ENCODE data around the gene PRPSAP1.
A peak's percentile ranks its signal among the peaks of the same experiment; 100 is the strongest.

PRPSAP1 gene

DNA sequence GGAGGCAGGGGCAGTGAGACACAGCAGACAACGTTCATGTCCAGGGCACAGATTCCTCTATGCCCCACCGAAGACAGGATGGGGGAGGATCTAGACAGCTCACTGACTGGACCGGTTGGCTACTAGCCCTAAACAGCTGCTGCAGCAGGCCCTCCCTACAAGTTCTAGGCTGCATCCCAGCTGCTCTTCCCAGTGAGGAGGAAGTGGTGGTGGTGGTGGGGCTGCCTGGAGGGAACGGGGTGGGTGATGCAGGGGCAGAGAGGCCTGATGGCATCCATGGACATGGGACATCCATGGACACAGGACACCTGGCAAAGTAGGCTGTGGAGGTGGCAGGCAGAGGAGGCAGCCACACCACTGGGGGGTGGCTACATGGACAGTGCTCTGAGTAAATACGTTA lies 49.0 kb upstream of the PRPSAP1 start (continued):
- TF ChIP-seq ZNF148 (tag by site-specific recombination; IDR thresholded peaks at IDR 0.05; ENCODE audit: borderline replicate concordance), result no peak
- TF ChIP-seq ZNF555 (tag by site-specific recombination; conservative IDR thresholded peaks at IDR 0.05), result no peak
- no peak for TF ChIP-seq BCL11A (tag by site-specific recombination; IDR thresholded peaks at IDR 0.05; ENCODE audit: low read depth)
- TF ChIP-seq ZNF529 (tag by site-specific recombination; IDR thresholded peaks at IDR 0.05; ENCODE audit: insufficient replicate concordance), result no peak
- no peak for TF ChIP-seq GLI4 (tag by site-specific recombination; IDR thresholded peaks at IDR 0.05)
- TF ChIP-seq ZBTB20 (tag by site-specific recombination; IDR thresholded peaks at IDR 0.05), result no peak
- TF ChIP-seq FEZF1 (tag by site-specific recombination; IDR thresholded peaks at IDR 0.05), result no peak

DNA sequence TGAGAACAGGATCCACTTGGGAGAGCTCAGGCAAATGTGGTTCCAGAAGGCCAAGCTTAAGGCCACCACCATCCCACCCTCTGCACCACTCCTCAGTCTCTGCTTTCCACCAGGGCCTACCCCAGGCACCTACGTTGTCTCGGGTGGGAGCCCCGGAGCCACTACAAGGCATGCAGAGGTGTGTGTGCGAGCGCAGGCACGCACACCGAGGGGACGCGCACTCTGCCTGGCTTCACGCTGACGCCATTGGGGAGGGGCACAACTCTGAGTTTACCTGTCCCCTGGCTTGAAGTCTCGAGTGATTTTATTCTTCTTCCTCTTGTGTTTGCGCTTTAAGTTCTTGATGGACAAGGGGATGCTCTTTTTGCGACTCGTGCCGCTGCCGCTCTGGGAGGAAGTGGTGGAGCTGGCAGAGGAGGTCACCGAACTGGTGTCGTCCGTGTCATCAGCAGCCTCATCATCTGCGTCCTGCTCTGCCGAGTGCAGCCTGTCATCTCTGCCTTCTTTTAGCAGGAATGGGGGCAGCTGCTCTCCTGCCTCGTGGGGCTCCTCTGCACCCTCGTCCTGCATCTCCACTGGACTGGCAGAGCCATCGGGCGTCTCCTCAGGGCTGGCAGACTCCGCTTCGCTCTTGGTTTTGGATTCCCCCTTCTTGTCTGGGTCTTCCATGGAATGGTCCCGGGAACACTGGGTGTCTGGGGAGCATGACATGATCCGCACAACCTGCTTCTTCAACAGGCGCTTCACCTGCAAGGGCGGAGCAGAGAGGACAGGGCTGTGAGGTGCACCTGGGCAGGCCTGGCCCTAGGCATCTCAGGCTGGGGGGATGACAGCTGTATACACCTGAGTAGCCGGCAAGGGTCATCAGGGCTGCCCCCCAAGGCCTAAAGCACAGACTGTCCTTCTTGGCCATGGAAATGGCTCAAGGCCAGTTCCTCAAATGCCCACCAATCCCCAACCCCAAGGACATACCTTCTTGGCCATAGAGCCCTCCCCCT lies 45.8 kb upstream of the PRPSAP1 start:
- TF ChIP-seq HOXD13 (CRISPR knock-in tag; IDR thresholded peaks at IDR 0.05; ENCODE audit: borderline replicate concordance), result no peak
- TF ChIP-seq ZNF600 (tag by site-specific recombination; IDR thresholded peaks at IDR 0.05), result 0 out of 2 replicates have a peak, but pooled peaks have one; percentile 27
- TF ChIP-seq ZNF555 (tag by site-specific recombination; conservative IDR thresholded peaks at IDR 0.05), result no peak
- no peak for TF ChIP-seq IKZF3 (tag by site-specific recombination; IDR thresholded peaks at IDR 0.05)
- no peak overlapping the region for H3K27ac ChIP-seq (ENCODE audit: extremely low read depth, low read depth, low read length)
- no peaks in the 10 kb centered on the region for H3K4me1 ChIP-seq (ENCODE audit: control insufficient read depth, insufficient read depth, low read length)
- CTCF ChIA-PET, result interaction anchor here (0.6 to 7.4 kb wide), 13 partner anchors 10 to 306 kb away, joined by 3 to 244 read pairs (median 7); partner anchors contain the start of genes AANAT, QRICH2 and RHBDF2
- no peaks in the 10 kb centered on the region for H3K9me3 ChIP-seq (ENCODE audit: control insufficient read depth, insufficient read depth, low read depth, low read length)
- H3K36me3 ChIP-seq (ENCODE audit: control insufficient read depth in 2 of 2, insufficient read depth in 1 of 2, low read length in 2 of 2), result peaks cover 24 to 92% of the 10 kb centered on the region in 2 experiments
- POLR2A ChIA-PET, result interaction anchor here (0.8 to 1.3 kb wide), 3 partner anchors 15 to 135 kb away, joined by 3 read pairs; partner anchors contain the start of genes PRPSAP1 and SPHK1
- no peak overlapping the region for H3K4me3 ChIP-seq (ENCODE audit: low read depth, low read length)

DNA sequence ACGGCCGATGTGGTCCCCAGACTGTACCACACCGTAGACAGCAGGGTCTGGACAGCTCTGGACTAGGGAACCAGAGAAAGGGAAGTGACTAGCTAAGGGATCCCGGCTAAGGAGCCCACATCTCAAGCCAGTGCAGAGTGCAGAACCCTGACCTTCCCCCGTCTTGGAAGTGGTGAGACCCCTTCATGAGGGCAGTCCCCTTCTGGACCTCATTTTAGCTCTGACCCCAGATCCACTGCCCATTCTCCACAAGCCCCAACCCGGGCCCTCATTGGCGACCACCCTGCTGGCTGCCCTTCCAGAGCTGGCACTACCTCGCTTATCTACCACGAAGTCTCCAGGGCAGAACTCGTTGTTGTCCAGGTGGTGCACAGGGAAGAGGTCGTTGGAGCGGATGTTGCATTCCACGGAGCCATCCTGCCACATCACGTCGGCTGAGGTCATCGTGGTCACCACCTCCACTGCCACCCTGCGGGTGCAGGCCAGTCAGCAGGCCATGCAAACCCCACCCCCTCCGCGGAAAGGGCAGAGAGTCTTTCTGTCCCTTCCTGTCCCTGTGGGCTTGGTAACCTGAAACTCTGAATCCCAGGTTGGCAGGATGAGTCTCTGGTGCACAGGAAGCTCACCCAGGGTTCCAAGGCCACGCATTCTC lies 44.9 kb upstream of the PRPSAP1 start:
- Histone ChIP-seq H3K27ac (ENCODE audit: extremely low read depth, low read depth, low read length) (no peak overlapping the region), H3K4me3 (ENCODE audit: low read depth, low read length) (no peak overlapping the region), H3K9me3 (ENCODE audit: control insufficient read depth, insufficient read depth, low read depth, low read length) (no peaks in the 10 kb centered on the region), H3K36me3 (ENCODE audit: control insufficient read depth in 2 of 2, insufficient read depth in 1 of 2, low read length in 2 of 2) (peaks cover 17 to 92% of the 10 kb centered on the region in 2 experiments), H3K4me1 (ENCODE audit: control insufficient read depth, insufficient read depth, low read length) (no peaks in the 10 kb centered on the region)
- ChIA-PET POLR2A (interaction anchor here (0.8 to 1.6 kb wide), 6 partner anchors 14 to 134 kb away, joined by 3 to 7 read pairs (median 4); partner anchors contain the start of genes PRPSAP1 and SPHK1), CTCF (interaction anchor here (0.6 to 7.4 kb wide), 36 partner anchors 7 to 1597 kb away, joined by 3 to 244 read pairs (median 6); partner anchors contain the start of genes AANAT, PRPSAP1, QRICH2 and RHBDF2)
- TF ChIP-seq HOXA7 (CRISPR knock-in tag; IDR thresholded peaks at IDR 0.05; ENCODE audit: borderline replicate concordance) (no peak), ZNF266 (tag by site-specific recombination; IDR thresholded peaks at IDR 0.05; ENCODE audit: low read depth) (no peak), ZNF214 (tag by site-specific recombination; IDR thresholded peaks at IDR 0.05; ENCODE audit: borderline replicate concordance) (no peak), GLIS1 (tag by site-specific recombination; IDR thresholded peaks at IDR 0.05) (peak; percentile 49; the same call in 1 of the 2 replicates), ZNF837 (tag by site-specific recombination; IDR thresholded peaks at IDR 0.05) (no peak), ZNF404 (tag by site-specific recombination; IDR thresholded peaks at IDR 0.05) (no peak), ZNF155 (tag by site-specific recombination; IDR thresholded peaks at IDR 0.05) (no peak), ZNF2 (tag by site-specific recombination; IDR thresholded peaks at IDR 0.05) (no peak), ZSCAN23 (tag by site-specific recombination; IDR thresholded peaks at IDR 0.05) (no peak), ZBTB21 (tag by site-specific recombination; IDR thresholded peaks at IDR 0.05) (no peak), BCL11A (tag by site-specific recombination; IDR thresholded peaks at IDR 0.05; ENCODE audit: low read depth) (0 out of 2 replicates have a peak, but pooled peaks have one; percentile 46), HIC1 (tag by site-specific recombination; IDR thresholded peaks at IDR 0.05) (peak; percentile 32; the same call in 1 of the 2 replicates)
- TF ChIP-seq, protein P1, sequence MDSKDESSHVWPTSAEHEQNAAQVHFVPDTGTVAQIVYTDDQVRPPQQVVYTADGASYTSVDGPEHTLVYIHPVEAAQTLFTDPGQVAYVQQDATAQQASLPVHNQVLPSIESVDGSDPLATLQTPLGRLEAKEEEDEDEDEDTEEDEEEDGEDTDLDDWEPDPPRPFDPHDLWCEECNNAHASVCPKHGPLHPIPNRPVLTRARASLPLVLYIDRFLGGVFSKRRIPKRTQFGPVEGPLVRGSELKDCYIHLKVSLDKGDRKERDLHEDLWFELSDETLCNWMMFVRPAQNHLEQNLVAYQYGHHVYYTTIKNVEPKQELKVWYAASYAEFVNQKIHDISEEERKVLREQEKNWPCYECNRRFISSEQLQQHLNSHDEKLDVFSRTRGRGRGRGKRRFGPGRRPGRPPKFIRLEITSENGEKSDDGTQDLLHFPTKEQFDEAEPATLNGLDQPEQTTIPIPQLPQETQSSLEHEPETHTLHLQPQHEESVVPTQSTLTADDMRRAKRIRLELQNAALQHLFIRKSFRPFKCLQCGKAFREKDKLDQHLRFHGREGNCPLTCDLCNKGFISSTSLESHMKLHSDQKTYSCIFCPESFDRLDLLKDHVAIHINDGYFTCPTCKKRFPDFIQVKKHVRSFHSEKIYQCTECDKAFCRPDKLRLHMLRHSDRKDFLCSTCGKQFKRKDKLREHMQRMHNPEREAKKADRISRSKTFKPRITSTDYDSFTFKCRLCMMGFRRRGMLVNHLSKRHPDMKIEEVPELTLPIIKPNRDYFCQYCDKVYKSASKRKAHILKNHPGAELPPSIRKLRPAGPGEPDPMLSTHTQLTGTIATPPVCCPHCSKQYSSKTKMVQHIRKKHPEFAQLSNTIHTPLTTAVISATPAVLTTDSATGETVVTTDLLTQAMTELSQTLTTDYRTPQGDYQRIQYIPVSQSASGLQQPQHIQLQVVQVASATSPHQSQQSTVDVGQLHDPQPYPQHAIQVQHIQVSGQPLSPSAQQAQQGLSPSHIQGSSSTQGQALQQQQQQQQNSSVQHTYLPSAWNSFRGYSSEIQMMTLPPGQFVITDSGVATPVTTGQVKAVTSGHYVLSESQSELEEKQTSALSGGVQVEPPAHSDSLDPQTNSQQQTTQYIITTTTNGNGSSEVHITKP (tag by site-specific recombination; IDR thresholded peaks at IDR 0.05), result 0 out of 2 replicates have a peak, but pooled peaks have one; percentile 20

Measured in HEK293 (cell line).